ENCODE data around the gene C1orf226. TPM values are rescaled to one million over a fixed set of nuclear protein-coding genes. Genes with fewer than 3 reads are reported as not detected.

C1orf226 gene
- total and polyA plus RNA-seq, 2 of the 4 experiments (the other 2 are of a cell fraction): under 0.01 to 0.10 TPM

DNA sequence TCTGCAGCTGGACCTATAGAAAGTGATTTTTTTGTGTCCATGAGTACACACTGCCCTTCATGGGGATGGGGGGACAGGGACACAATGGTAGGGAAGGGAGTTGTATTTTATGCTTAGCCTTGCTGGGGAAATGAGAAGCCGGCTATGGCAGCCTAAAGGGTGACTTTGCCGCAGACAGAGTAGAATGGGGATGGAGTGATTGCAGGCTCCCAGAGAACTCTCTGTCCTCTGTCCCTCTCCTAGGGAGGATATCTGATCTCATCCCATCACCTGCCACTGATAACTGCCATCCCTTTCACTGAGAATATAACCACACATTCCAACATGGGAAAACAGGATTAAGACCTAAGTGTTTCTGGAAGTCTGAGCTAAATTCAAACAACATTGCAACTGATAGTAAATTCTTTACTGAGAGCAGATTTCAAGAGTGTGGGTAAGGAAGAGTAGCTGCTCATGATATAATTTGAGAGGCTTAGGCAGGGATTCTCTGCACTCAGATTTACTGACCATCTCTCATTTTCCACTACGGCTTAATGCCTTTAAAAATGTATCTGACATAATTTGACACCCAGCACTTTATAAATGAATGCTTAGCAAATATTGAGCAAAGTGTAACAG, 16.5 kb downstream of the C1orf226 start:
- POLR2A ChIA-PET (ENCODE audit: unreplicated experiment): no interaction called here
- Histone ChIP-seq H4K20me1 (ENCODE audit: insufficient read depth, low read length) (no peaks in the 10 kb centered on the region), H2BK120ac (ENCODE audit: low read depth, low read length) (no peak overlapping the region), H4K5ac (ENCODE audit: low read depth, low read length) (no peak overlapping the region), H3K9me3 (ENCODE audit: control insufficient read depth, insufficient read depth, low read length) (no peaks in the 10 kb centered on the region), H3K18ac (ENCODE audit: low read depth, low read length) (no peak overlapping the region), H2BK5ac (ENCODE audit: low read depth, low read length, poor library complexity, severe bottlenecking) (no peak overlapping the region), H3K27ac (ENCODE audit: insufficient read depth, low read length) (no peak overlapping the region), H3K23ac (ENCODE audit: low read depth, low read length) (no peak overlapping the region), H3K79me1 (ENCODE audit: low read depth in 1 of 2, low read length in 2 of 2) (no peaks in the 10 kb centered on the region), H3K56ac (ENCODE audit: extremely low read depth, insufficient read depth, low read length) (no peak overlapping the region), H2BK20ac (ENCODE audit: low read depth, low read length) (no peak overlapping the region), H2AK9ac (replicated peaks; ENCODE audit: low read depth, low read length, poor library complexity) (no peak overlapping the region), H2AFZ (replicated peaks; ENCODE audit: low read length, poor library complexity) (no peak overlapping the region), H3K36me3 (ENCODE audit: control insufficient read depth, insufficient read depth, low read length) (no peaks in the 10 kb centered on the region), H3K4ac (ENCODE audit: low read depth, low read length) (no peak overlapping the region), H3K14ac (replicated peaks; ENCODE audit: low read depth, low read length) (no peak overlapping the region), H3K4me1 (ENCODE audit: control insufficient read depth, insufficient read depth, low read length) (no peaks in the 10 kb centered on the region), H3K27me3 (ENCODE audit: control insufficient read depth, insufficient read depth, low read length) (peaks cover 37% of the 10 kb centered on the region), H3K4me2 (ENCODE audit: low read depth, low read length) (no peak overlapping the region), H4K91ac (ENCODE audit: insufficient read depth, low read depth, low read length) (no peak overlapping the region), H4K8ac (ENCODE audit: low read depth in 2 of 2, low read length in 2 of 2) (no peak overlapping the region), H2AK5ac (ENCODE audit: low read depth, low read length) (no peak overlapping the region), H3K9ac (ENCODE audit: low read depth, low read length) (no peak overlapping the region), H3K9me1 (ENCODE audit: insufficient read depth, low read length) (no peaks in the 10 kb centered on the region), H3K4me3 (ENCODE audit: insufficient read depth, low read depth, low read length) (no peak overlapping the region), H2BK15ac (ENCODE audit: low read depth, low read length) (no peak overlapping the region)
- in situ Hi-C loops (cut with MboI; ENCODE audit: low sequenced_read_pairs) (loop anchor here (25.0 kb wide), 1 partner anchor 611 kb away; no protein-coding TSS in a partner anchor), intact Hi-C loops (cut with micrococcal nuclease) (loop anchor here (10.0 kb wide), 1 partner anchor 603 kb away; no protein-coding TSS in a partner anchor), dilution Hi-C loops (cut with HindIII; ENCODE audit: low sequenced_read_pairs, unreplicated experiment) (no loop called here)
- no CpG with 5 or more reads among the region's 3 CpGs for WGBS, 2 experiments (ENCODE audit: extremely low coverage in 2 of 2, insufficient read length in 1 of 2)
- no peak for TF ChIP-seq RCOR1 (IDR thresholded peaks at IDR 0.05; ENCODE audit: insufficient replicate concordance, low read length)
- no peak for TF ChIP-seq CHD1 (IDR thresholded peaks at IDR 0.05; ENCODE audit: low read depth, low read length)
- no peak for TF ChIP-seq MXI1 (IDR thresholded peaks at IDR 0.05; ENCODE audit: borderline replicate concordance, low read depth, low read length)
- no peak for TF ChIP-seq RAD21 (IDR thresholded peaks at IDR 0.05; ENCODE audit: low read length)
- TF ChIP-seq SMC3 (IDR thresholded peaks at IDR 0.05; ENCODE audit: low read depth, low read length): no peak
- no peak for TF ChIP-seq POLR2A (IDR thresholded peaks at IDR 0.05; ENCODE audit: low read depth, low read length)
- TF ChIP-seq MAFK (IDR thresholded peaks at IDR 0.05; ENCODE audit: low read depth, low read length): no peak
- TF ChIP-seq CTCF (conservative IDR thresholded peaks at IDR 0.05; ENCODE audit: low read depth, low read length): no peak
- TF ChIP-seq, protein P1, sequence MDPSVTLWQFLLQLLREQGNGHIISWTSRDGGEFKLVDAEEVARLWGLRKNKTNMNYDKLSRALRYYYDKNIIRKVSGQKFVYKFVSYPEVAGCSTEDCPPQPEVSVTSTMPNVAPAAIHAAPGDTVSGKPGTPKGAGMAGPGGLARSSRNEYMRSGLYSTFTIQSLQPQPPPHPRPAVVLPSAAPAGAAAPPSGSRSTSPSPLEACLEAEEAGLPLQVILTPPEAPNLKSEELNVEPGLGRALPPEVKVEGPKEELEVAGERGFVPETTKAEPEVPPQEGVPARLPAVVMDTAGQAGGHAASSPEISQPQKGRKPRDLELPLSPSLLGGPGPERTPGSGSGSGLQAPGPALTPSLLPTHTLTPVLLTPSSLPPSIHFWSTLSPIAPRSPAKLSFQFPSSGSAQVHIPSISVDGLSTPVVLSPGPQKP (IDR thresholded peaks at IDR 0.05; ENCODE audit: borderline replicate concordance, low read depth, low read length): no peak
- TF ChIP-seq FOS (IDR thresholded peaks at IDR 0.05; ENCODE audit: low read depth, low read length): no peak
- no peak for TF ChIP-seq MAZ (IDR thresholded peaks at IDR 0.05; ENCODE audit: borderline replicate concordance, low read depth, low read length)
- no peak for TF ChIP-seq NFE2L2 (IDR thresholded peaks at IDR 0.05; ENCODE audit: low read depth, low read length)
- TF ChIP-seq BHLHE40 (IDR thresholded peaks at IDR 0.05; ENCODE audit: low read depth, low read length): no peak
- TF ChIP-seq USF2 (IDR thresholded peaks at IDR 0.05; ENCODE audit: low read depth, low read length): no peak
- TF ChIP-seq RFX5 (IDR thresholded peaks at IDR 0.05; ENCODE audit: low read depth, low read length): no peak
- TF ChIP-seq CEBPB (IDR thresholded peaks at IDR 0.05; ENCODE audit: low read depth, low read length): no peak
- no peak for DNase-seq
- BruUV-seq (replicated peaks): no TSS peak
- no peak for ATAC-seq (ENCODE audit: low read depth)
- CTCF ChIA-PET: interaction anchor here (0.6 kb wide), 1 partner anchor 860 kb away, joined by 3 read pairs; no protein-coding TSS in a partner anchor

Measured in IMR-90 (cell line).